ENCODE measurements around the gene THSD7A. TPM values are rescaled to one million over a fixed set of nuclear protein-coding genes. Genes with fewer than 3 reads are reported as not detected.

THSD7A gene
- total and polyA plus RNA-seq, 2 of the 8 experiments (the other 6 are each of a cell fraction or from before 2014, with no cell fraction given), result 0.44 to 1.2 TPM

- no peak for TF ChIP-seq SP2 (IDR thresholded peaks at IDR 0.05; ENCODE audit: low read length)
- TF ChIP-seq CTCF (IDR thresholded peaks at IDR 0.05; ENCODE audit: control extremely low read depth in 1 of 3, insufficient read depth in 1 of 3, low read depth in 1 of 3, low read length in 3 of 3), result no peak
- no peak for TF ChIP-seq CREB1 (IDR thresholded peaks at IDR 0.05)
- no peak for TF ChIP-seq KDM5A (IDR thresholded peaks at IDR 0.05; ENCODE audit: low read length)
- TF ChIP-seq CBX8 (IDR thresholded peaks at IDR 0.05; ENCODE audit: borderline replicate concordance, low read depth, low read length), result no peak
- no peak for TF ChIP-seq JUN (IDR thresholded peaks at IDR 0.05; ENCODE audit: low read depth, low read length)
- TF ChIP-seq JUND (IDR thresholded peaks at IDR 0.05; ENCODE audit: low read length), result no peak
- TF ChIP-seq EP300 (IDR thresholded peaks at IDR 0.05; ENCODE audit: borderline replicate concordance in 1 of 2, low read depth in 2 of 2, low read length in 2 of 2), result no peak
Observed at GRCh38 chr7:11612737-11613136, 219.3 kb downstream of the THSD7A start (continued).

All from H1 (cell line).